ENCODE measurements around the gene MAPK12.
A peak's percentile ranks its signal among the peaks of the same experiment; 100 is the strongest.

Gene MAPK12

GRCh38 chr22:50205781-50206569 lies 55.5 kb downstream of the MAPK12 start:
- TF ChIP-seq ZFX (IDR thresholded peaks at IDR 0.05; ENCODE audit: borderline replicate concordance) (no peak), CTCF (IDR thresholded peaks at IDR 0.05) (no peak)
- peak overlapping the region; percentile 34 for H3K27ac ChIP-seq

GRCh38 chr22:50204998-50205397 lies 56.5 kb downstream of the MAPK12 start:
- H3K27ac ChIP-seq: peak overlapping the region; percentile 34; the same call in 1 of the 2 replicates

GRCh38 chr22:50204571-50204970 lies 56.9 kb downstream of the MAPK12 start:
- TF ChIP-seq CTCF (IDR thresholded peaks at IDR 0.05): no peak
- no peak for TF ChIP-seq ZFX (IDR thresholded peaks at IDR 0.05; ENCODE audit: borderline replicate concordance)
- peak overlapping the region; percentile 34 for H3K27ac ChIP-seq

- no peak overlapping the region; the same call in 1 of the 2 replicates for H3K27ac ChIP-seq
Observed at GRCh38 chr22:50203288-50203687, 58.2 kb downstream of the MAPK12 start.

More at GRCh38 chr22:50203288-50203687, 58.2 kb downstream of the MAPK12 start:
- no peak for TF ChIP-seq CTCF (IDR thresholded peaks at IDR 0.05)
- TF ChIP-seq ZFX (IDR thresholded peaks at IDR 0.05; ENCODE audit: borderline replicate concordance): no peak

All from 22Rv1 (cell line).